Right ventricle myocardium inferior (tissue), 1 donor: Measurements from ENCODE around the gene SUFU. TPM values are rescaled to one million over a fixed set of nuclear protein-coding genes. Genes with fewer than 3 reads are reported as not detected.

Source experiments
- ATAC-seq: fragments of 200-7000 bp; cut with Tn5 transposase; one replicate; pipeline ENCODE4 v1.9.1; 2020; ENCODE audit warnings: mild to moderate bottlenecking, moderate library complexity
- DNase-seq: peaks from one replicate; pipeline ENCODE4 v3.0.0; 2021; ENCODE audit errors: missing footprints
- intact Hi-C: fragments of 100-400 bp; cut with DNase I; formaldehyde crosslinking; loops from one replicate; pipeline ENCODE4 v1.11.0; 2022
- total RNA-seq: library from RNA; stranded (reverse); fragmentation: NEBNext Ultra II Directional; extraction: Animal tissue kit (Norgen Biotek cat#: 25700); gene quantifications from one replicate; pipeline ENCODE4 v1.2.1, GENCODE V29; 2021
- donor health status: DM: no; HTN: yes; CAD: no; lungs with severe emphysema.

The SUFU gene
- total RNA-seq, 1 donor from 2014 or later = 7.8 TPM

GRCh38 chr10:102580230-102580629 is 76.5 kb downstream of the SUFU start:
- DNase-seq (no peak), ATAC-seq (no peak)
- intact Hi-C loops = no loop called here

DNA sequence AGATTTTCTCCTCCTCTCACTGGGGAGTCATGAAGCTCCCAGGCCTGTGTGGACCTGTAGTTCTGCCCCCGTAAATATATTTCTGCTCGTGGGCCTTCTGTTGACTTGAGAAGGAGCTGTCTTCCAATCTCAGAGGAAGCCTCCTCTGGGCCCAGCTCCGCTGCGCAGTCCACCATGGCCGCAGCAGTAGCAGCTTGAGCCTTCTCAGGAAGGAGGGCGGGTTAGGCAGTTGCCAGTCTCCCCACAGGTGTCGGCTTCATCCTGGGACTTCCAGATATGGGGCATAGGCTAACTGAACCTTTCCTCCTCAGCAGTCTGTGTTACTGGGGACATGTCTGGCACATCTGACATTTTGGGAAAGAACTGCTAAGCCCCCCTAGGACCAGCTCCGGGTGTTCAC is 77.6 kb downstream of the SUFU start:
- DNase-seq (no peak), ATAC-seq (no peak)
- intact Hi-C loops = no loop called here

GRCh38 chr10:102581981-102582580 is 78.3 kb downstream of the SUFU start:
- DNase-seq (no peak), ATAC-seq (no peak)
- intact Hi-C loops = loop anchor here (2.0 kb wide), 1 partner anchor 183 kb away; no protein-coding TSS in a partner anchor

- intact Hi-C loops = loop anchor here (2.0 kb wide), 2 partner anchors 81 to 185 kb away; partner anchors contain the start of genes ACTR1A and SUFU
- peak; percentile 89 for DNase-seq
- peak; percentile 90 for ATAC-seq
Measured at GRCh38 chr10:102583435-102584417, 80.0 kb downstream of the SUFU start.

GRCh38 chr10:102585026-102585425 is 81.3 kb downstream of the SUFU start:
- no peak for DNase-seq
- intact Hi-C loops = loop anchor here (2.0 kb wide), 1 partner anchor 82 kb away; the partner anchor contains the start of genes ACTR1A and SUFU
- no peak for ATAC-seq

DNA sequence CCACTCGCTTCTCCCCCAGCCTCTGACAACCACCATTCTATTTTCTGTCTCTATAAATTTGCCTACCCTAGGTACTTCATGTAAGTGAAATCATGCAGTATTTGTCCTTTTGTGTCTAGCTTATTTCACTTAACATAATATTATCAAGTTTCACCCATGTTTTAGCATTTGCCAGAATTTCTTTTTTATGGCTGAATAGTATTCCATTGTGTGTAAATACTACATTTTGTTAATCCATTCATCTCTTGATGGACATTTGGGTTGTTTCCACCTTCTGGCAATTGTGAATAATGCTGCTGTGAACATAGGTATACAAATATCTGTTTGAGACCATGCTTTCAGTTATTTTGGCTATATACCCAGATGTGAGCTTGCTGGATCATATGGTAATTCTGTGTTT is 83.1 kb downstream of the SUFU start:
- ATAC-seq (no peak), DNase-seq (no peak)
- intact Hi-C loops = no loop called here

DNA sequence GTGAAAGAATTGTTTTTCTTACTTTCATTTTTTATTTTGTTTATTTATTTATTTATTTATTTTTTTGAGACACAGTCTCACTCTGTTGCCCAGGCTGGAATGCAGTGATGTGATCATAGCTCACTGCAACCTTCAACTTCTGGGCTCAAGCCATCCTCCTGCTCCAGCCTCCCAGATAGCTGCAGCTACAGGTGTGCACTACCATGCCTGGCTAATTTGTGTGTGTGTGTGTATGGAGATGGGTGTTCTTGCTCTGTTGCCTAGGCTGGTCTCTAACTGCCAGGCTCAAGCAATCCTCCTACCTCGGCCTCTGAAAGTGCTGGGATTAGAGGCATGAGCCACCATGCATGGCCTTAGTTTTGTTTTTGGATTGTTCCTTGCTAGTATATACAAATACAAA is 85.1 kb downstream of the SUFU start:
- intact Hi-C loops = no loop called here
- no peak for ATAC-seq
- no peak for DNase-seq

GRCh38 chr10:102593074-102593803 is 89.5 kb downstream of the SUFU start:
- DNase-seq (no peak), ATAC-seq (no peak)
- intact Hi-C loops = loop anchor here (10.0 kb wide), 1 partner anchor 368 kb away; the partner anchor contains the start of gene ELOVL3

DNA sequence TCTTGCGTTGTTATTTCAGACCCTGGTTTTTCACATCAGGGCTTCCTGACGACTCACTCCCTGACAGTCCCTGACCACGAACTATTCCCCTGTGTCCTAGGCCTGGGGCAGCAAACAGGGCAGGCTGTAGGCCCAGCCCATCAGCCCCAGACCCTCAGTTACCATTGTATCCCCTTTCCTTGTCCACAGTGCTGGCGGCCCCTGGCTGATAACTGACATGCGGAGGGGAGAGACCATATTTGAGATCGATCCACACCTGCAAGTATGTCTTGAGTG is 90.0 kb downstream of the SUFU start:
- ATAC-seq (no peak), DNase-seq (no peak)
- intact Hi-C loops = loop anchor here (10.0 kb wide), 1 partner anchor 369 kb away; the partner anchor contains the start of gene ELOVL3

- DNase-seq (no peak), ATAC-seq (no peak)
- intact Hi-C loops = loop anchor here (5.0 to 10.0 kb wide), 2 partner anchors 93 to 370 kb away; partner anchors contain the start of genes ACTR1A, ELOVL3 and SUFU
Measured at GRCh38 chr10:102595293-102595692, 91.5 kb downstream of the SUFU start.

DNA sequence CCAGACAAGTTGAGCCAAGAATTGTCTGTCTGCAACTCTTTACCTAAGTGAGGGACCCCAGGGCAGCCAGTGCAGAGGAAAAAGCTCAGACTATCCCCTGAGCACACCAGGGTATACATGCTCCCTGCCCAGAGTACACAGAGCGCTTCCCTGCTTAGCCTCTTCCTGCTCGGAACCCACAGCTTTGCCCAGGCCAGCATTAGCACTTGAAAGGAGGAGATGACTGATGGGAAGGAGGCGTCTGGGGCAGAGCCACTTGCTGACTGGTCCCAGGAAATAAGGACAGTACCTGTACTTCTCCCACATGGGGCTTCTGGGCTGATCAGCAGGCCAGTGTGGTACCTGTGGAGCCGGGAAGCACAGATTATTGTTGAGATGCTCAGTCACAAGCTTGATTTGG is 92.1 kb downstream of the SUFU start:
- DNase-seq (no peak), ATAC-seq (no peak)
- intact Hi-C loops = loop anchor here (2.0 to 10.0 kb wide), 3 partner anchors 49 to 371 kb away; partner anchors contain the start of genes ACTR1A, ELOVL3, SUFU and TRIM8

GRCh38 chr10:102596506-102596971 is 92.8 kb downstream of the SUFU start:
- intact Hi-C loops = loop anchor here (2.0 to 10.0 kb wide), 3 partner anchors 48 to 372 kb away; partner anchors contain the start of genes ACTR1A, ELOVL3, SUFU and TRIM8
- DNase-seq (no peak), ATAC-seq (peak; percentile 43)

- DNase-seq = no peak
- intact Hi-C loops = loop anchor here (2.0 to 10.0 kb wide), 3 partner anchors 47 to 373 kb away; partner anchors contain the start of genes ACTR1A, ELOVL3, SUFU and TRIM8
- peak; percentile 35 for ATAC-seq
Measured at GRCh38 chr10:102597131-102597991, 93.6 kb downstream of the SUFU start.

DNA sequence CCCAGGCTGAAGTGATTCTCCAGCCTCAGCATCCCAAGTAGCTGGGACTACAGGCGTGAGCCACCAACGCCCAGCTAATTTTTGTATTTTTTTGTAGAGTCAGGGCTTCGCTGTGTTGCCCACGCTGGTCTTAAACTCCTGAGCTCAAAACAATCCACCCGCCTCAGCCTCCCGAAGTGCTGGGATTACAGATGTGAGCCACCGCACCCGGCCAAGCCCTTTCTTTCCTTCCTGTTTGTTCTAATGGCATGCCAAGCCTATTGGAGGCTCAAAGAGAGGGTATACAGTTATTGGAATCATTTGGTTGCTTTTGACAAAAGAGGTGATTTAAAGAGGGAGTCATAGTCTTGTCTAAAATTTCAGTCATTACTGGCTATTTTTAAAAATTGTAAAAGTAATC is 94.5 kb downstream of the SUFU start:
- DNase-seq = no peak
- no peak for ATAC-seq
- intact Hi-C loops = loop anchor here (5.0 to 10.0 kb wide), 2 partner anchors 96 to 373 kb away; partner anchors contain the start of genes ACTR1A, ELOVL3 and SUFU

DNA sequence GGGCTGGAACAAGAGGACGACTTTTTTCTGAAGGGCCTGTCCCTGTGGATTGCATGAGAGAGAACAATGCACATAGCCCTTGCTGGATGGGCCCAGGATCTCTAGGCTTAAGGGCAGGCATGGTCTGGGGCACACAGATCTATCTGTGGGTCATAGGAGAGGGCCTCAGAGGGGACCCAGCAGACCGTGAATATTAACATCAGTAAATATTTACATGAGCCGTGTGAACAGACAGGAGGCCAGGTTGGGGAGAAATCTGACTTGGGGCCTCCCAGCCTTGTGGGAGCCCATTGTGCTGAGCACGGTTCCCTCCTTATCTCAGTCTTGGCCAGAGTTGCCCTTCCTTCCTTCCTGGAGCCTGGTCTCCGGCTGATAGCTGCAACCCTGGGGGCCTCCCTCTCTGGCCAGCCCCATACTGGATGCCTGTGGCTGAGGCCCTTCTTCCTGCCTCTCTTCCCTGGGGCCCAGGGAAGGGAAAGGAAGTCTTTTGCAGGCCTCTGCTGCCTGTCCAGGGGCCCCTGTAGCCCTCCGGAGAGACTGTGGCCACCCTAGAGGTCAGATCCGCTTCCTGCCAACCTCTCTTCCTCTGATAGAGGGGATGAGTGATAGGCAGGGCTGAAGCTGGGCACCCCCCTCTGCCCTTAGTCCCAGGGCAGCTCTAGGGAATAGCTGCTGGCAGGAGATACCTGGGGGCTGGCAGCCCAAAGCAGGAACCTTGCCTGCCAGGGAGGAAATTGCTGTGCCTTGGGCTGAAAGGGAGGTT is 96.0 kb downstream of the SUFU start:
- ATAC-seq (peak; percentile 15), DNase-seq (no peak)
- intact Hi-C loops = loop anchor here (5.0 to 10.0 kb wide), 2 partner anchors 97 to 375 kb away; partner anchors contain the start of genes ACTR1A, ELOVL3 and SUFU

DNA sequence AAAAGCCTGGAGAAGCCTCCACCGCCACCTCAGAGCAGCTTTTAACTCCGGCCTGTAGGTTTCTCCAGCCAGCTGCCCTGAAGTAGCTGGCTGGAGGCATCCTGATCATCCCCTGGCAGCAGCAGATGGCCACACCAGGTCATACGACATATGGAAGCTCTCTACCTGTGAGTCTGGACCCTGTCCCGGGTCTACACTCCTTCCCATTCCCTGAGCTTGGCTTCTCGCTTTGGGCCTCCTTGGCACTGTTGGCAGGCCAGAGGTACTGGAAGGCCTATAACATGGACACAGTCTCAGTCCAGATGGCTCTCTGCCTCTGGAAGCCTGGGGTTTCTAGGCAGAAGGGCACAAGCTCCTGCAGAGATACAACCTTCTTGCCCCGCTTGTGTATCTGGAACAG is 97.0 kb downstream of the SUFU start:
- ATAC-seq = no peak
- intact Hi-C loops = no loop called here
- DNase-seq = no peak

DNA sequence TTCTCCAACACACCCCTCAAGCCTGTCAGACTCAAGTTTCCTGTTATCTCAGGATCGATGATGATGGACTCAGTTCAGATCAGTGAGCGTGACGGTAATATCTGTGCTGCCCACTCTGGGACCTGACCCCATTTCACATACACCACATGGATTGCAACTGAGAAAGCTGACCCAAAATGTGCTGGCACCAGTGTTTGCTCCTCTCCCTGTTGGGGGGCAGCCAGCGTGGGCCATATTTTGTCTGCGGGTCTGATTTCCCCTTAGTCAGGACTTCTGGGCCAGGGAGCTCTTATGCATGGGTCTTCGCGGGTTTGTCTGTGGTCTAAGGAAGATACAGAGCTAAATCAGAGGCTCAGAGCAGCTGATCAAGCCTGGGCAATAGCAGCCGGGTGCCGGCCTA is 97.9 kb downstream of the SUFU start:
- no peak for DNase-seq
- intact Hi-C loops = no loop called here

More for the DNA sequence above, 97.9 kb downstream of the SUFU start:
- ATAC-seq = no peak
